ENCODE measurements around the gene RGS14. TPM values are rescaled to one million over a fixed set of nuclear protein-coding genes. Genes with fewer than 3 reads are reported as not detected.
A peak's percentile ranks its signal among the peaks of the same experiment; 100 is the strongest.
"Not testable (repeated sequence)": the region's sequence is repeated elsewhere in the genome, so short reads cannot be mapped to it uniquely, and the experiment has no call there.

RGS14 gene
- polyA plus RNA-seq, 1 donor (not counting 4 experiments of a cell fraction or from before 2014, with no cell fraction given) = 8.6 TPM

DNA sequence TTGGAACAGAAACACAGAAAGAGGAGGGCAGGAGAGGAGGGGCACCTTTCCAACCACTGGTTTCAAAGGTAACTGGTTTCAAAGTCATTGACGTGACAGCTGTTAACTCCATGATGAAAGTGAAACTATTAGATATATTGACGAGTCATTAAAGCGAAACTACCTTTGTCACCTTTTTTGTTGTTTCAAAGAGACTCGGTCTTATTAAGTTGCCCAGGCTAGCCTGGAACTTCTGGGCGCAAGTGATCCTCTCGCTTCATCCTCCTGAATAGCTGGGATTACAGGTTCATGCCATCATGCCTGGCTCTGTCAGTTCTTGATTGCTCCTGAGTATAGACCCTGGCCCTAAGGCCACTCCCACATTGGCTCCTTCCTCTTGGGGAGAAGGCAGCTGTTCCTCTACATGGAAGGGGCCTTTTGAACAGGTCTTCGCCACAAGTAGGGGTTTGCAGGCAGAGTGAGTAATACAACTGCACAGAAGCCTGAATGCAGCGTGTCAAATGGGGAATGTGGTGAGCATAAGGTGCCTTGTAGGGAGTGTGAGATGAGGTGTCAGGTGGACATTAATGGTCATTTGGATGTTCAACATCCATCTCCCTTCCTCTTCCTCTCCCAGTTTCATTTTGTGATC lies 55.0 kb downstream of the RGS14 start:
- no peak for FAIRE-seq
- no peaks in the 10 kb centered on the region for H3K36me3 ChIP-seq (ENCODE audit: control insufficient read depth in 2 of 2, extremely low read depth in 1 of 2, insufficient read depth in 2 of 2, low read length in 2 of 2)
- no peak for TF ChIP-seq EZH2 (IDR thresholded peaks at IDR 0.05; ENCODE audit: low read length)
- TF ChIP-seq, protein P1, sequence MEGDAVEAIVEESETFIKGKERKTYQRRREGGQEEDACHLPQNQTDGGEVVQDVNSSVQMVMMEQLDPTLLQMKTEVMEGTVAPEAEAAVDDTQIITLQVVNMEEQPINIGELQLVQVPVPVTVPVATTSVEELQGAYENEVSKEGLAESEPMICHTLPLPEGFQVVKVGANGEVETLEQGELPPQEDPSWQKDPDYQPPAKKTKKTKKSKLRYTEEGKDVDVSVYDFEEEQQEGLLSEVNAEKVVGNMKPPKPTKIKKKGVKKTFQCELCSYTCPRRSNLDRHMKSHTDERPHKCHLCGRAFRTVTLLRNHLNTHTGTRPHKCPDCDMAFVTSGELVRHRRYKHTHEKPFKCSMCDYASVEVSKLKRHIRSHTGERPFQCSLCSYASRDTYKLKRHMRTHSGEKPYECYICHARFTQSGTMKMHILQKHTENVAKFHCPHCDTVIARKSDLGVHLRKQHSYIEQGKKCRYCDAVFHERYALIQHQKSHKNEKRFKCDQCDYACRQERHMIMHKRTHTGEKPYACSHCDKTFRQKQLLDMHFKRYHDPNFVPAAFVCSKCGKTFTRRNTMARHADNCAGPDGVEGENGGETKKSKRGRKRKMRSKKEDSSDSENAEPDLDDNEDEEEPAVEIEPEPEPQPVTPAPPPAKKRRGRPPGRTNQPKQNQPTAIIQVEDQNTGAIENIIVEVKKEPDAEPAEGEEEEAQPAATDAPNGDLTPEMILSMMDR (optimal IDR thresholded peaks at IDR 0.05 in 1 of 3, IDR thresholded peaks at IDR 0.05 in 1 of 3, conservative IDR thresholded peaks at IDR 0.05 in 1 of 3; ENCODE audit: extremely low read depth in 1 of 3, insufficient read depth in 2 of 3, low read length in 3 of 3) = no peak
- H3K27ac ChIP-seq (ENCODE audit: control insufficient read depth, insufficient read depth, low read length) = no peak overlapping the region
- no peaks in the 10 kb centered on the region for H3K9me1 ChIP-seq (ENCODE audit: control insufficient read depth, extremely low read depth, insufficient read depth, low read length)
- no peaks in the 10 kb centered on the region for H3K4me1 ChIP-seq (ENCODE audit: control insufficient read depth, extremely low read depth, insufficient read depth, low read length)
- no peaks in the 10 kb centered on the region for H3K27me3 ChIP-seq (ENCODE audit: control insufficient read depth, extremely low read depth, insufficient read depth, low read length)
- no peak overlapping the region for H3K9ac ChIP-seq (ENCODE audit: control insufficient read depth, extremely low read depth, insufficient read depth, low read length)
- dilution Hi-C loops (cut with MboI; ENCODE audit: extremely low pct_ligation_motif_present, low sequenced_read_pairs) = no loop called here
- no peaks in the 10 kb centered on the region for H4K20me1 ChIP-seq (ENCODE audit: control insufficient read depth, extremely low read depth, insufficient read depth, low read length)
- H2AFZ ChIP-seq (ENCODE audit: control insufficient read depth, low read length) = no peak overlapping the region
- peak overlapping the region; percentile 38 for H3K4me2 ChIP-seq (ENCODE audit: control insufficient read depth, extremely low read depth, insufficient read depth, low read depth, low read length)
- H3K4me3 ChIP-seq (ENCODE audit: control insufficient read depth in 2 of 3, extremely low read depth in 1 of 3, insufficient read depth in 2 of 3, low read depth in 1 of 3, low read length in 3 of 3) = no peak overlapping the region
- no peaks in the 10 kb centered on the region for H3K79me2 ChIP-seq (ENCODE audit: control insufficient read depth, insufficient read depth, low read length)
- no peaks in the 10 kb centered on the region for H3K9me3 ChIP-seq (ENCODE audit: control insufficient read depth, low read depth, low read length)
- DNase-seq (ENCODE audit: low read depth, low spot score) = no peak

DNA sequence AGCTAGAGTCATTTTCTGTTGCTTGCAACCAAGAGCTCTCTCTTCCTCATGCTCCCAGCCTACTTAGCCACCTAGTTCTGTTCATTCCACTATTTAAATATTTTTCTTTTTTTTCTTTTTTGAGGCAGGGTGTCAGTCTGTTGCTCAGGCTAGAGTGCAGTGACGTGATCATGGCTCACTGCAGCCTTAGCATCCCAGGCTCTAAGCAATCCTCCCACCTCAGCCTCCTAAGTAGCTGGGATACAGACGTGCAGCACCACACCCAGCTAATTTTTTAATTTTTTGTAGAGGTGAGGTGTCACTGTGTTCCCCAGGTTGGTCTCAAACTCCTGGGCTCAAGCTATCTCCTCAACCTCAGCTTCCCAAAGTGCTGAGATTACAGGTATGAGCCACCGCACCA lies 56.8 kb downstream of the RGS14 start:
- DNase-seq (ENCODE audit: low read depth, low spot score) (no peak), FAIRE-seq (no peak)
- Histone ChIP-seq H3K9me3 (ENCODE audit: control insufficient read depth, low read depth, low read length) (no peaks in the 10 kb centered on the region), H3K36me3 (ENCODE audit: control insufficient read depth in 2 of 2, extremely low read depth in 1 of 2, insufficient read depth in 2 of 2, low read length in 2 of 2) (no peaks in the 10 kb centered on the region), H3K9ac (ENCODE audit: control insufficient read depth, extremely low read depth, insufficient read depth, low read length) (no peak overlapping the region), H3K27me3 (ENCODE audit: control insufficient read depth, extremely low read depth, insufficient read depth, low read length) (no peaks in the 10 kb centered on the region), H2AFZ (ENCODE audit: control insufficient read depth, low read length) (no peak overlapping the region), H3K4me2 (ENCODE audit: control insufficient read depth, extremely low read depth, insufficient read depth, low read depth, low read length) (no peak overlapping the region), H3K27ac (ENCODE audit: control insufficient read depth, insufficient read depth, low read length) (no peak overlapping the region), H3K4me3 (ENCODE audit: control insufficient read depth in 2 of 3, extremely low read depth in 1 of 3, insufficient read depth in 2 of 3, low read depth in 1 of 3, low read length in 3 of 3) (no peak overlapping the region), H3K79me2 (ENCODE audit: control insufficient read depth, insufficient read depth, low read length) (no peaks in the 10 kb centered on the region), H4K20me1 (ENCODE audit: control insufficient read depth, extremely low read depth, insufficient read depth, low read length) (no peaks in the 10 kb centered on the region), H3K9me1 (ENCODE audit: control insufficient read depth, extremely low read depth, insufficient read depth, low read length) (no peaks in the 10 kb centered on the region), H3K4me1 (ENCODE audit: control insufficient read depth, extremely low read depth, insufficient read depth, low read length) (no peaks in the 10 kb centered on the region)
- dilution Hi-C loops (cut with MboI; ENCODE audit: extremely low pct_ligation_motif_present, low sequenced_read_pairs) = no loop called here
- TF ChIP-seq, protein P1 (optimal IDR thresholded peaks at IDR 0.05 in 1 of 3, IDR thresholded peaks at IDR 0.05 in 1 of 3, conservative IDR thresholded peaks at IDR 0.05 in 1 of 3; ENCODE audit: extremely low read depth in 1 of 3, insufficient read depth in 2 of 3, low read length in 3 of 3) = no peak
- TF ChIP-seq EZH2 (IDR thresholded peaks at IDR 0.05; ENCODE audit: low read length) = no peak

DNA sequence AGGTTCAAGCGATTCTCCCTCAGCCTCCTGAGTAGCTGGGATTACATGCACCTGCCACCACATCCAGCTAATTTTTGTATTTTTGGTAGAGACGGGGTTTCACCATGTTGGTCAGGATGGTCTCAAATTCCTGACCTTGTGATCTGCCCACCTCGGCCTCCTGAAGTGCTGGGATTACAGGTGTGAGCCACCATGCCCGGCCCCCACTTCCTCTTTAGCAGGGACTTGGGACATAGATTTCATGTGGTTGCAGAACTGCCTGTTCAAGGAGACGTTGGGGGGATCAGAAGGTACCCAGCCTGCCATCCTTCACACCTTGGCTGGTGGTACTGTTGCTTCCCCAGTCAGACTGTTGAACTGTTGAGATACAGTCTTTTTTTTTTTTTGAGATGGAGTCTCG lies 59.4 kb downstream of the RGS14 start:
- DNase-seq (ENCODE audit: low read depth, low spot score); H4K20me1 ChIP-seq (ENCODE audit: control insufficient read depth, extremely low read depth, insufficient read depth, low read length); H3K4me3 ChIP-seq (ENCODE audit: control insufficient read depth in 2 of 3, extremely low read depth in 1 of 3, insufficient read depth in 2 of 3, low read depth in 1 of 3, low read length in 3 of 3); H3K79me2 ChIP-seq (ENCODE audit: control insufficient read depth, insufficient read depth, low read length); H3K27ac ChIP-seq (ENCODE audit: control insufficient read depth, insufficient read depth, low read length); H3K9me3 ChIP-seq (ENCODE audit: control insufficient read depth, low read depth, low read length); H3K9me1 ChIP-seq (ENCODE audit: control insufficient read depth, extremely low read depth, insufficient read depth, low read length); FAIRE-seq; H3K4me1 ChIP-seq (ENCODE audit: control insufficient read depth, extremely low read depth, insufficient read depth, low read length); H3K4me2 ChIP-seq (ENCODE audit: control insufficient read depth, extremely low read depth, insufficient read depth, low read depth, low read length); H3K9ac ChIP-seq (ENCODE audit: control insufficient read depth, extremely low read depth, insufficient read depth, low read length); H2AFZ ChIP-seq (ENCODE audit: control insufficient read depth, low read length); dilution Hi-C loops (cut with MboI; ENCODE audit: extremely low pct_ligation_motif_present, low sequenced_read_pairs); H3K36me3 ChIP-seq (ENCODE audit: control insufficient read depth in 2 of 2, extremely low read depth in 1 of 2, insufficient read depth in 2 of 2, low read length in 2 of 2); H3K27me3 ChIP-seq (ENCODE audit: control insufficient read depth, extremely low read depth, insufficient read depth, low read length): not testable (repeated sequence)
